Stomach (tissue), 4 donors: ENCODE data around the gene CLTRN.

Experiments
- CTCF ChIP-seq, 7 experiments: fragments of 450-650 bp in 4 of 7; fragments of 200-600 bp in 3 of 7; sonication (generic) in 3 of 7; IDR thresholded peaks; one replicate each; pipeline ENCODE4 v1.5.1; 2016 to 2019; ENCODE audit warnings: antibody characterized with exemption in 7 of 7, control low read depth in 2 of 7, mild to moderate bottlenecking in 1 of 7
- POLR2A ChIP-seq, 4 donors: fragments of 450-650 bp; IDR thresholded peaks; one replicate each; pipeline ENCODE4 v1.6.1; 2016; ENCODE audit warnings: antibody characterized with exemption in 4 of 4, control low read depth in 2 of 4, mild to moderate bottlenecking in 1 of 4, moderate library complexity in 1 of 4
- POLR2AphosphoS5 ChIP-seq, 3 donors: sonication (generic); formaldehyde crosslinking; IDR thresholded peaks; one replicate each; pipeline ENCODE4 v1.6.1; 2016; ENCODE audit warnings: antibody characterized with exemption in 3 of 3

GRCh38 chrX:15601932-15602331 is 62.7 kb downstream of the CLTRN start:
- TF ChIP-seq CTCF (IDR thresholded peaks at IDR 0.05) (no peak), POLR2A (IDR thresholded peaks at IDR 0.05) (no peak), POLR2AphosphoS5 (IDR thresholded peaks at IDR 0.05) (no peak)
